Stomach (tissue), 9 donors: ENCODE results near the gene ATXN10. TPM values are rescaled to one million over a fixed set of nuclear protein-coding genes. Genes with fewer than 3 reads are reported as not detected.

Source experiments
- DNase-seq, 2 donors: peaks; one replicate each; pipeline versions ENCODE4 v3.0.0 to v3.0.0-alpha.2; 2013 to 2019
- H3K27ac ChIP-seq, 5 donors: fragments of 200-600 bp in 4 of 5; sonication (generic) in 4 of 5; one replicate each; pipeline ENCODE4 v1.5.1; 2013 to 2019; ENCODE audit warnings: mild to moderate bottlenecking in 1 of 5, moderate library complexity in 1 of 5
- H3K27me3 ChIP-seq, 3 donors: fragments of 200-600 bp; sonication (generic); one replicate each; pipeline ENCODE4 v1.5.1; 2017 to 2019; ENCODE audit warnings: mixed run types in 1 of 3
- H3K36me3 ChIP-seq, 4 donors: fragments of 200-600 bp; sonication (generic); 1 replicate in 3 of 4; 2 replicates in 1 of 4; pipeline ENCODE4 v1.5.1; 2016 to 2019
- H3K4me1 ChIP-seq, 4 donors: fragments of 200-600 bp; sonication (generic); one replicate each; pipeline ENCODE4 v1.5.1; 2016 to 2019
- H3K4me3 ChIP-seq, 4 donors: fragments of 200-600 bp; sonication (generic) in 3 of 4; one replicate each; pipeline ENCODE4 v1.5.1; 2016 to 2019; ENCODE audit warnings: mild to moderate bottlenecking in 1 of 4
- H3K9me3 ChIP-seq, 4 donors: fragments of 200-600 bp; sonication (generic); one replicate each; pipeline ENCODE4 v1.5.1; 2016 to 2019
- EP300 ChIP-seq: sonication (generic); formaldehyde crosslinking; IDR thresholded peaks from one replicate; pipeline ENCODE4 v1.6.1; 2017; ENCODE audit warnings: antibody characterized with exemption
- POLR2A ChIP-seq, 4 donors: fragments of 450-650 bp; IDR thresholded peaks; one replicate each; pipeline ENCODE4 v1.6.1; 2016; ENCODE audit warnings: antibody characterized with exemption in 4 of 4, control low read depth in 2 of 4, mild to moderate bottlenecking in 1 of 4, moderate library complexity in 1 of 4
- POLR2AphosphoS5 ChIP-seq, 3 donors: sonication (generic); formaldehyde crosslinking; IDR thresholded peaks; one replicate each; pipeline ENCODE4 v1.6.1; 2016; ENCODE audit warnings: antibody characterized with exemption in 3 of 3
- WGBS, 5 donors: extraction: QIAGEN DNeasy Blood & Tissue Kit in 3 of 5; methylation state at CpG; one replicate each; pipeline versions ENCODE4 v1.1.5 to v1.1.7; 2013 to 2018; 5-methylcytosine and 5-hydroxymethylcytosine counted together
- intact Hi-C: fragments of 100-400 bp; cut with DNase I; formaldehyde crosslinking; loops from one replicate; pipeline ENCODE4 v1.15.1; 2023; ENCODE audit warnings: low total_unique reads
- polyA plus RNA-seq, 3 donors: library from polyadenylated mRNA; stranded (reverse); fragments of 200-250 nt; gene quantifications; one replicate each; pipeline ENCODE4 v1.2.3, GENCODE V29; 2013
- total RNA-seq, 5 donors: library from RNA; depleted of rRNA; stranded (reverse); fragments of >200 nt; gene quantifications; one replicate each; pipeline versions ENCODE4 v1.1.0 to v1.2.3, GENCODE V29; 2014 to 2016
- TF ChIP-seq, protein P1 (sequence below), 7 experiments: fragments of 450-650 bp in 4 of 7; fragments of 200-600 bp in 3 of 7; sonication (generic) in 3 of 7; IDR thresholded peaks; one replicate each; pipeline ENCODE4 v1.5.1; 2016 to 2019; ENCODE audit warnings: antibody characterized with exemption in 7 of 7, control low read depth in 2 of 7, mild to moderate bottlenecking in 1 of 7
- donor health status: healthy with polysubstance abuse.
- donor health status: Bipolar disorder and iron deficiency.
- donor health status: healthy.

The ATXN10 gene
- total and polyA plus RNA-seq, 8 donors, result 36.5 to 171 (median 89.4) TPM

DNA sequence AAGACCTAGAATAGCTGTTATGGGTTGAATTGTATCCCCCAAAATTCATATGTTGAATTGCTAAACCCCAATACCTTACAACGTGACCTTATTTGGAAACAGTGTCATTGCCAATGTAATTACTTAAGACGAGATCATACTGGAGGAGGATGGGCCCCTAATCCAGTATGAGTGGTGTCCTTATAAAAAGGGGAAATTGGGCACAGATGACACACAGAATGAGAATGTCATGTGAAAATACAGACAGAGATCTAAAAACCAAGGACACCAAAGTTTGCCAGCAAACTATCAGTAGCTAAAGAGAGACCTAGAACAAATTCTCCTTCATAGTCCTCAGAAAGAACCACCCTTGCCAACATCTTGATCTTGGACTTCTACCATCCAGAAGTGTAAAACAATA lies 127.7 kb downstream of the ATXN10 start:
- H3K9me3 ChIP-seq, result peaks cover 10 to 29% (median 21%) of the 10 kb centered on the region in 4 donors
- H3K4me3 ChIP-seq, result no peak overlapping the region
- peaks cover 3 to 31% (median 20%) of the 10 kb centered on the region in 4 donors for H3K36me3 ChIP-seq
- 92 to 97% (median 94%) methylated on average over 2 of the region's 2 CpGs for WGBS, 5 donors
- no peaks in the 10 kb centered on the region for H3K4me1 ChIP-seq
- no peak overlapping the region for H3K27ac ChIP-seq
- H3K27me3 ChIP-seq, result no peaks in the 10 kb centered on the region
- TF ChIP-seq, protein P1, sequence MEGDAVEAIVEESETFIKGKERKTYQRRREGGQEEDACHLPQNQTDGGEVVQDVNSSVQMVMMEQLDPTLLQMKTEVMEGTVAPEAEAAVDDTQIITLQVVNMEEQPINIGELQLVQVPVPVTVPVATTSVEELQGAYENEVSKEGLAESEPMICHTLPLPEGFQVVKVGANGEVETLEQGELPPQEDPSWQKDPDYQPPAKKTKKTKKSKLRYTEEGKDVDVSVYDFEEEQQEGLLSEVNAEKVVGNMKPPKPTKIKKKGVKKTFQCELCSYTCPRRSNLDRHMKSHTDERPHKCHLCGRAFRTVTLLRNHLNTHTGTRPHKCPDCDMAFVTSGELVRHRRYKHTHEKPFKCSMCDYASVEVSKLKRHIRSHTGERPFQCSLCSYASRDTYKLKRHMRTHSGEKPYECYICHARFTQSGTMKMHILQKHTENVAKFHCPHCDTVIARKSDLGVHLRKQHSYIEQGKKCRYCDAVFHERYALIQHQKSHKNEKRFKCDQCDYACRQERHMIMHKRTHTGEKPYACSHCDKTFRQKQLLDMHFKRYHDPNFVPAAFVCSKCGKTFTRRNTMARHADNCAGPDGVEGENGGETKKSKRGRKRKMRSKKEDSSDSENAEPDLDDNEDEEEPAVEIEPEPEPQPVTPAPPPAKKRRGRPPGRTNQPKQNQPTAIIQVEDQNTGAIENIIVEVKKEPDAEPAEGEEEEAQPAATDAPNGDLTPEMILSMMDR (IDR thresholded peaks at IDR 0.05), result no peak
- TF ChIP-seq POLR2AphosphoS5 (IDR thresholded peaks at IDR 0.05) (no peak), EP300 (no peak), POLR2A (IDR thresholded peaks at IDR 0.05) (no peak)
- DNase-seq, result no peak
- intact Hi-C loops, result no loop called here

DNA sequence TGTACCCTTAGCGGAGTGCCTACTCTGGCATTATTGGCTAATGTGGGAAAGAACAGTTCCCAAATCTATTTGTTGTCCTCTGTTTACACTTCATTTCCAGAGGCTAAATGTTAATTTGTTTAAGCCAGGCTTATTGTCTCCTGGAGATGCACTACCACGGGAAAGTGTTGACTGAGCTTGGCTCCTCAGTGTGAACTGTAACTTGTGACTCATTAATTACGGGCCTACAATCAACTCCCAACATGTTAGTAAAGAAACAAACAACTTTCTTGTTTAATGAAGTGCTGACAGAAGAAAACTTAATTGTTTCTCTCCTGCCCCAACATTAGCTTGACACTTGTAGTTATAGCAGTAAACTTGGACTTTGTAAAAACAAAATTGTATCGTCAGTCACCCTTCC lies 130.4 kb downstream of the ATXN10 start:
- 71 to 82% (median 80%) methylated on average over 4 of the region's 4 CpGs for WGBS, 5 donors
- peaks cover 0 to 2% (median 0%) of the 10 kb centered on the region in 4 donors for H3K9me3 ChIP-seq
- intact Hi-C loops, result no loop called here
- no peak overlapping the region for H3K4me3 ChIP-seq
- no peaks in the 10 kb centered on the region for H3K27me3 ChIP-seq
- peaks cover 0 to 9% (median 3%) of the 10 kb centered on the region in 4 donors for H3K4me1 ChIP-seq
- DNase-seq, result no peak
- no peak for TF ChIP-seq EP300
- no peak for TF ChIP-seq POLR2A (IDR thresholded peaks at IDR 0.05)
- no peak for TF ChIP-seq POLR2AphosphoS5 (IDR thresholded peaks at IDR 0.05)
- TF ChIP-seq, protein P1 (IDR thresholded peaks at IDR 0.05), result no peak
- peaks cover 2 to 8% (median 4%) of the 10 kb centered on the region in 4 donors for H3K36me3 ChIP-seq
- H3K27ac ChIP-seq, result no peak overlapping the region

DNA sequence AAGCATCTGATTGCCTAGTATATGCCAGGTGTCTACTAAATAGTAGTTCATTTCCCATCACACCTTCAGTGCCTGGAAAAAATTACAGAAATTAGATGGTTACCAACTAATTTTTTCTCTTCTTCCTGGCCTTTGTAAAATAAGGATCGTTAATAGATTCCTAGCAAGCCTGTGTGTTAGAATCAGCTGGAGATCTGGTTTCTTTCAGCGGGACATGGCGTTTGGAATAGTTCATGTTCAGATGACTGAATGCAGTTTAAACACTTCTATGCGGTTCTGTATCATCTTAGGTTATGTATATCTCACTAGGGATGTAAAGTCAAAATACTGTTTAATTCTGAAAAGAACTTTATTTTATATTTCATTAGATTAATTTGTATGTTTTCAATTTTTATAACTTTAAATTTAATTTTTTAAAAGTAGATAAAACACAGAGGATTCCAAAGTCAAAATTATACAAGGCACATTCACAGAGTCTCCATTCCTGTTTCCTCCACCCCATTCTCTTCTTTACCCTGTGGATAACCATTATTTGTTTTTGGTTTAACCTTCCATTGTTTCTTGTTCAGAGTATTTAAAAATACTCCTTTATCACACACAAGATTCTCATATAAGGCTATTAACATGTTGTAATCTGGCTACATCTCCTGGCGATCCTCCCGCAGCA lies 132.8 kb downstream of the ATXN10 start:
- WGBS, 5 donors, result 85 to 95% (median 92%) methylated on average over 6 of the region's 6 CpGs
- Histone ChIP-seq H3K4me3 (no peak overlapping the region), H3K36me3 (peaks cover 4 to 21% (median 19%) of the 10 kb centered on the region in 4 donors), H3K4me1 (peaks cover 0 to 9% (median 3%) of the 10 kb centered on the region in 4 donors), H3K27ac (no peak overlapping the region), H3K9me3 (no peaks in the 10 kb centered on the region), H3K27me3 (no peaks in the 10 kb centered on the region)
- peak in 1 of 2 donors; percentile 34 for DNase-seq
- TF ChIP-seq EP300 (no peak), POLR2AphosphoS5 (IDR thresholded peaks at IDR 0.05) (no peak), POLR2A (IDR thresholded peaks at IDR 0.05) (no peak)
- TF ChIP-seq, protein P1 (IDR thresholded peaks at IDR 0.05), result no peak
- intact Hi-C loops, result no loop called here

DNA sequence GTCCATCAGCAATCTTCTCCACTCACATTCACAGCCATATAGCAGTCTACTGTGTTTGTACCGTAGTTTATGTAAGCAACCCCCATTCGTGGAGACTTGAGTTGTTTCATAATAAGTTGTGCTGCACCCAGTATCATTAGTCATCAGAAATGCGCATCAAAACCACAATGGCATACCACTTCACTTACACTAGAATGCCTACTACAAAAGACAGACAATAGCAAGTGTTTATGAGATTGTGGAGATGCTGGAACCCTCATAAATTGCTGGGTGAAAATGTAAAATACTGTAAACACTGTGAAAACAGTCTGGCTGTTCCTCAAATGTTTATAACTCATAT lies 133.3 kb downstream of the ATXN10 start:
- DNase-seq, result no peak
- Histone ChIP-seq H3K4me1 (peaks cover 0 to 9% (median 3%) of the 10 kb centered on the region in 4 donors), H3K9me3 (no peaks in the 10 kb centered on the region), H3K27ac (no peak overlapping the region), H3K4me3 (no peak overlapping the region), H3K36me3 (peaks cover 4 to 23% (median 19%) of the 10 kb centered on the region in 4 donors), H3K27me3 (no peaks in the 10 kb centered on the region)
- WGBS, 5 donors, result 55 to 79% (median 74%) methylated on average over 3 of the region's 3 CpGs
- TF ChIP-seq EP300, result no peak
- TF ChIP-seq, protein P1 (IDR thresholded peaks at IDR 0.05), result no peak
- no peak for TF ChIP-seq POLR2AphosphoS5 (IDR thresholded peaks at IDR 0.05)
- TF ChIP-seq POLR2A (IDR thresholded peaks at IDR 0.05), result no peak
- intact Hi-C loops, result no loop called here
